ENCODE results near the gene UCHL1. TPM values are rescaled to one million over a fixed set of nuclear protein-coding genes. Genes with fewer than 3 reads are reported as not detected.
"Not testable (repeated sequence)": the region's sequence is repeated elsewhere in the genome, so short reads cannot be mapped to it uniquely, and the experiment has no call there.

UCHL1 gene
- polyA plus RNA-seq, 2 of the 4 experiments (the other 2 are of a cell fraction), result 953 to 1,819 TPM

DNA sequence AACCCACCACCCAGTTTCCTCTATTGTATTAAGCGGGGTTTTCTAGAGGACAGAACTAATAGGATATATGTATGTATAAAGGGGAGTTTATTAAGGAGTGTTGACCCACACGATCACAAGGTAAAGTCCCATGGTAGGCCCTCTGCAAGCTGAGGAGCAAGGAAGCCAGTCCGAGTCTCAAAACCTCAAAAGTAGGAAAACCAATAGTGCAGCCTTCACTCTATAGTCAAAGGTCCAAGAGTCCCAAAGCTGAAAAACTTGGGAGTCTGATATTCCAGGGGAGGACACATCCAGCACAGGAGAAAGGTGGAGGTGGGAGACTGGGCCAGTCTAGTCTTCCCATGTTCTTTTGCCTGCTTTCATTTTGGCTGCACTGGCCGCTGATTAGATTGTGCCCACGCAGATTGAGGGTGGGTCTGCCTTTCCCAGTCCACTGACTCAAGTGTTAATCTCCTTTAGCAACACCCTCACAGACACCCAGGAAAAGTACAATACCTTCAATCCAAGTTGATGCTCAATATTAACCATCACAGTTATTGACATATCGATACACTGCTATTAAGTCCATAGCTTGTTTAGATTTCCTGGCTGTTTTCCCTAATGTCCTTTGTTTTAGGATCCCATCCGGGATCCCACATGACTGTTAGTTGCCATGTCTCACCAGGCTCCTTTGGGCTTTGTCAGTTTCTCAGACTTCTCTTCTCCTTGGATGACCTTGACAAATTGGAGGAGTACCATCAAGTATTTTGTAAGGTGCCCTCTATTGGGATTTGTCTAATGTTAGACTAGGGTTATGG lies 12.2 kb downstream of the UCHL1 start:
- H3K4me3 ChIP-seq, result no peak overlapping the region
- CTCF ChIA-PET, result interaction anchor here (1.1 to 1.2 kb wide), 2 partner anchors 10 to 393 kb away, joined by 4 to 5 read pairs; no protein-coding TSS in a partner anchor
- no peaks in the 10 kb centered on the region for H3K4me1 ChIP-seq
- no peak overlapping the region for H3K4me2 ChIP-seq
- POLR2A ChIA-PET, result interaction anchor here (0.6 to 3.0 kb wide), 3 partner anchors 7 to 11 kb away, joined by 3 to 23 read pairs (median 4); partner anchors contain the start of gene UCHL1
- ATAC-seq (peak; percentile 31 to 54; a peak in 5 of 6 replicates), FAIRE-seq (no peak), DNase-seq (ENCODE audit: low read depth in 1 of 2, low spot score in 1 of 2) (no peak)
- H3K9me3 ChIP-seq, result no peaks in the 10 kb centered on the region
- no peak overlapping the region for H3K27ac ChIP-seq
- TF ChIP-seq KDM1A (IDR thresholded peaks at IDR 0.05; ENCODE audit: low read depth), result no peak
- no peak for TF ChIP-seq FOSL2 (IDR thresholded peaks at IDR 0.05)
- no peak for TF ChIP-seq FOSL2 (CRISPR knock-in tag; IDR thresholded peaks at IDR 0.05)
- TF ChIP-seq FOSB (CRISPR knock-in tag; IDR thresholded peaks at IDR 0.05), result peak; percentile 91
- peak; percentile 91 for TF ChIP-seq POLR2AphosphoS2 (conservative IDR thresholded peaks at IDR 0.05; ENCODE audit: low read length)
- TF ChIP-seq ESRRA (IDR thresholded peaks at IDR 0.05; ENCODE audit: borderline replicate concordance, low read length), result 0 out of 2 replicates have a peak, but pooled peaks have one; percentile 59
- 0 out of 2 replicates have a peak, but pooled peaks have one; percentile 12 for TF ChIP-seq TP53 (CRISPR knock-in tag; IDR thresholded peaks at IDR 0.05)
- no peak for TF ChIP-seq CHD4 (IDR thresholded peaks at IDR 0.05; ENCODE audit: borderline replicate concordance)
- peak; percentile 64; the same call in 1 of the 2 replicates for TF ChIP-seq TFCP2L1 (CRISPR knock-in tag; IDR thresholded peaks at IDR 0.05)
- 89% methylated on average over 7 of the region's 7 CpGs for WGBS (ENCODE audit: missing lambda C conversion rate)

DNA sequence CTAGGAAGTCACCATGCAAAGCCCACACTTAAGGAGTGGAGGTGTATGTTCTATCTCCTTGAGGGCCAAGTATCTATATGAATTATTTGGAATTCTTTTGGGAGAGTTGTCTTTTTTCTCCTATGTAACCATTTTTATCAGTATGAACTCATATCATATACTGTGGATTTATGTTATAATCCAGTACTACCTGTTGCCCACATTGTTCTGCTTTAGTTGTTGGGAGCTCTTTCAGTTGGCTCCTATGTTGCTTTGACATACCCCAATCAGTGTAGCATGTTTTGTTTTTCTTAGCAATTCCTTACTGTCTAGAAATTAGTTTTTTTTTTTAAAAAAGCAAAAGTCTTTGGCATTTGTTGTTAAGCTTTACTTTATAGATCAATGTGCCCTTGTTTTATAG lies 13.0 kb downstream of the UCHL1 start:
- TF ChIP-seq, protein P1, sequence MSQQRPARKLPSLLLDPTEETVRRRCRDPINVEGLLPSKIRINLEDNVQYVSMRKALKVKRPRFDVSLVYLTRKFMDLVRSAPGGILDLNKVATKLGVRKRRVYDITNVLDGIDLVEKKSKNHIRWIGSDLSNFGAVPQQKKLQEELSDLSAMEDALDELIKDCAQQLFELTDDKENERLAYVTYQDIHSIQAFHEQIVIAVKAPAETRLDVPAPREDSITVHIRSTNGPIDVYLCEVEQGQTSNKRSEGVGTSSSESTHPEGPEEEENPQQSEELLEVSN (IDR thresholded peaks at IDR 0.05; ENCODE audit: borderline replicate concordance, low read depth), result no peak
- TF ChIP-seq MAZ (IDR thresholded peaks at IDR 0.05; ENCODE audit: borderline replicate concordance, low read depth, low read length) (no peak), KDM1A (IDR thresholded peaks at IDR 0.05; ENCODE audit: low read depth) (no peak), FOXS1 (CRISPR knock-in tag; IDR thresholded peaks at IDR 0.05) (no peak), MAFK (IDR thresholded peaks at IDR 0.05; ENCODE audit: partially characterized antibody) (no peak)
- ChIA-PET POLR2A (interaction anchor here (1.3 to 3.0 kb wide), 2 partner anchors 9 to 12 kb away, joined by 4 to 23 read pairs; partner anchors contain the start of gene UCHL1), CTCF (interaction anchor here (1.2 kb wide), 1 partner anchor 392 kb away, joined by 4 read pairs; no protein-coding TSS in a partner anchor)
- H3K27ac ChIP-seq, result no peak overlapping the region
- ATAC-seq (peak; percentile 31 to 60), FAIRE-seq (no peak), DNase-seq (ENCODE audit: low read depth in 1 of 2, low spot score in 1 of 2) (no peak)
- no peaks in the 10 kb centered on the region for H3K4me1 ChIP-seq
- H3K4me2 ChIP-seq, result no peak overlapping the region
- no peak overlapping the region for H3K4me3 ChIP-seq
- no peaks in the 10 kb centered on the region for H3K9me3 ChIP-seq

DNA sequence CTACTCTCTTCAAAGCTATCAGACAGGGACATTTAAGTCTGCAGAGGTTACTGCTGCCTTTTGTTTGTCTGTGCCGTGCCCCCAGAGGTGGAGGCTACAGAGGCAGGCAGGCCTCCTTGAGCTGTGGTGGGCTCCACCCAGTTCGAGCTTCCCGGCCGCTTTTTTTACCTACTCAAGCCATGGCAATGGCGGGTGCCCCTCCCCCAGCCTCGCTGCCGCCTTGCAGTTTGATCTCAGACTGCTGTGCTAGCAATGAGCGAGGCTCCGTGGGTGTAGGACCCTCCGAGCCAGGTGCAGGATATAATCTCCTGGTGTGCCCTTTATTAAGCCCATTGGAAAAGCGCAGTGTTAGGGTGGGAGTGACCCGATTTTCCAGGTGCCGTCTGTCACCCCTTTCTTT lies 19.2 kb downstream of the UCHL1 start:
- ATAC-seq; FAIRE-seq; CTCF ChIA-PET; H3K4me2 ChIP-seq; DNase-seq (ENCODE audit: low read depth in 1 of 2, low spot score in 1 of 2); H3K4me1 ChIP-seq; H3K27ac ChIP-seq; H3K4me3 ChIP-seq; H3K9me3 ChIP-seq: not testable (repeated sequence)
- POLR2A ChIA-PET, result interaction anchor here (0.6 kb wide), 1 partner anchor 7 kb away, joined by 3 read pairs; no protein-coding TSS in a partner anchor
- WGBS (ENCODE audit: missing lambda C conversion rate), result 90% methylated on average over 11 of the region's 13 CpGs

DNA sequence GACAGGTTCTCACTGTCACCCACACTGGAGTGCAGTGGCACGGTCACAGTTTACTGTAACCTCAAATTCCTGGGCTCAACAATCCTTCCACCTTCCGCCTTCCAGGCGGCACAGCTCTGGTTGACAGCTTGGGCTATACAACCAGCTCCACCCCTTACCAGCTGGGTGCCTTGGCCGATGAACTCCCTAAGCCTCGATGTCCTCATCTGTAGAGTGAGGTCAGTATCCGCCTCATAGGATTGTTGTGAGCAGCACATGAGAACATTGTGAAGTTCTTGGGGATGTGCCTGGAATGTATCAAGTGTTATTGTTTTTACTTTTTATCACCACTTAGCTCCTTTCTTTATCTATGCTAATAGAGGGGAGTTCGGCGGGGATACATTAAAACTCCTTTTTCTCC lies 23.3 kb downstream of the UCHL1 start:
- Histone ChIP-seq H3K4me2 (no peak overlapping the region), H3K27ac (no peak overlapping the region), H3K4me3 (no peak overlapping the region), H3K4me1 (peaks cover 18% of the 10 kb centered on the region), H3K9me3 (no peaks in the 10 kb centered on the region)
- 70% methylated on average over 8 of the region's 8 CpGs for whole genome bisulfite sequencing (ENCODE audit: missing lambda C conversion rate)
- ChIA-PET POLR2A (interaction anchor here (0.8 kb wide), 1 partner anchor 23 kb away, joined by 3 read pairs; the partner anchor contains the start of gene UCHL1), CTCF (interaction anchor here (0.6 to 6.3 kb wide), 19 partner anchors 10 to 683 kb away, joined by 3 to 81 read pairs (median 5); no protein-coding TSS in a partner anchor)
- peak in 1 of 2 experiments; percentile 27; a peak in 1 of 6 replicates for ATAC-seq
- DNase-seq (ENCODE audit: low read depth in 1 of 2, low spot score in 1 of 2), result no peak
- no peak for FAIRE-seq
- TF ChIP-seq CBX2 (IDR thresholded peaks at IDR 0.05; ENCODE audit: borderline replicate concordance, low read depth) (no peak), HOXA7 (CRISPR knock-in tag; IDR thresholded peaks at IDR 0.05) (no peak), FOSL2 (IDR thresholded peaks at IDR 0.05) (no peak), FOSL2 (CRISPR knock-in tag; IDR thresholded peaks at IDR 0.05) (no peak), NFE2L2 (conservative IDR thresholded peaks at IDR 0.05; ENCODE audit: low read length) (no peak), BHLHE40 (IDR thresholded peaks at IDR 0.05; ENCODE audit: low read depth, low read length) (no peak)
- TF ChIP-seq, protein P2, sequence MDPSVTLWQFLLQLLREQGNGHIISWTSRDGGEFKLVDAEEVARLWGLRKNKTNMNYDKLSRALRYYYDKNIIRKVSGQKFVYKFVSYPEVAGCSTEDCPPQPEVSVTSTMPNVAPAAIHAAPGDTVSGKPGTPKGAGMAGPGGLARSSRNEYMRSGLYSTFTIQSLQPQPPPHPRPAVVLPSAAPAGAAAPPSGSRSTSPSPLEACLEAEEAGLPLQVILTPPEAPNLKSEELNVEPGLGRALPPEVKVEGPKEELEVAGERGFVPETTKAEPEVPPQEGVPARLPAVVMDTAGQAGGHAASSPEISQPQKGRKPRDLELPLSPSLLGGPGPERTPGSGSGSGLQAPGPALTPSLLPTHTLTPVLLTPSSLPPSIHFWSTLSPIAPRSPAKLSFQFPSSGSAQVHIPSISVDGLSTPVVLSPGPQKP (IDR thresholded peaks at IDR 0.05; ENCODE audit: low read depth, low read length), result no peak
